ENCODE results near the gene TRIM33.

- TF ChIP-seq, protein P1, sequence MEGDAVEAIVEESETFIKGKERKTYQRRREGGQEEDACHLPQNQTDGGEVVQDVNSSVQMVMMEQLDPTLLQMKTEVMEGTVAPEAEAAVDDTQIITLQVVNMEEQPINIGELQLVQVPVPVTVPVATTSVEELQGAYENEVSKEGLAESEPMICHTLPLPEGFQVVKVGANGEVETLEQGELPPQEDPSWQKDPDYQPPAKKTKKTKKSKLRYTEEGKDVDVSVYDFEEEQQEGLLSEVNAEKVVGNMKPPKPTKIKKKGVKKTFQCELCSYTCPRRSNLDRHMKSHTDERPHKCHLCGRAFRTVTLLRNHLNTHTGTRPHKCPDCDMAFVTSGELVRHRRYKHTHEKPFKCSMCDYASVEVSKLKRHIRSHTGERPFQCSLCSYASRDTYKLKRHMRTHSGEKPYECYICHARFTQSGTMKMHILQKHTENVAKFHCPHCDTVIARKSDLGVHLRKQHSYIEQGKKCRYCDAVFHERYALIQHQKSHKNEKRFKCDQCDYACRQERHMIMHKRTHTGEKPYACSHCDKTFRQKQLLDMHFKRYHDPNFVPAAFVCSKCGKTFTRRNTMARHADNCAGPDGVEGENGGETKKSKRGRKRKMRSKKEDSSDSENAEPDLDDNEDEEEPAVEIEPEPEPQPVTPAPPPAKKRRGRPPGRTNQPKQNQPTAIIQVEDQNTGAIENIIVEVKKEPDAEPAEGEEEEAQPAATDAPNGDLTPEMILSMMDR (IDR thresholded peaks at IDR 0.05; ENCODE audit: low read depth, low read length): no peak
- TF ChIP-seq POLR2A (IDR thresholded peaks at IDR 0.05; ENCODE audit: extremely low read depth, insufficient read length) (no peak), MYC (IDR thresholded peaks at IDR 0.05; ENCODE audit: low read depth, low read length) (no peak)
These were observed 131.0 kb downstream of the TRIM33 start for GRCh38 chr1:114379987-114380386.

Measured in NB4 (cell line).